GM23248 (cell line): ENCODE measurements around the gene RNU1-1.

ENCODE experiments used
- EZH2 ChIP-seq: fragments of 200-600 bp; sonication (generic); IDR thresholded peaks from 2 replicates; pipeline ENCODE4 v1.6.1; 2018; ENCODE audit warnings: antibody characterized with exemption, mild to moderate bottlenecking; ENCODE audit not compliant: insufficient read depth, poor library complexity, severe bottlenecking
- EZH2phosphoT487 ChIP-seq: fragments of 200-600 bp; sonication (generic); IDR thresholded peaks from 2 replicates; pipeline ENCODE4 v1.6.1; 2018; ENCODE audit warnings: antibody characterized with exemption, moderate library complexity, mild to moderate bottlenecking, low read depth; ENCODE audit not compliant: insufficient read depth

DNA sequence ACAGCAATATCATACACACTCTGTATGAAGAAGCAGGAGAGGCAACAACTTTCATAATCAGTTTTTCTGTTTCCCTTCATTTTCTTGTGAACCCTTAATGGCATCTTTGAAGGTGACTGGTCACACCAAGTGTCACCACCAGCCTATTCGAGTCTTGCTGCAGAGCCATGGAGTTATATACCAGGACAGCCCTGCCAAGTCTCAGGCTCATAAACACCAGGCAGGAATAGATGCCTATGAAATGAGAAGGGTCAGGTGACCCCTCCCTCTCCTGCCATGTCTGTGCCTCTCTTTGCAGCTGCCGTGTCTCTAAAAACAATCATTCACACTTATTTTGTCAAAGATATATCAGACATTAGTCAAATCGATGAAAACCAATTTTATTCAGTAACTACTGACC lies 45.5 kb downstream of the RNU1-1 start:
- no peak for TF ChIP-seq EZH2
- no peak for TF ChIP-seq EZH2phosphoT487
